Coronary artery (tissue), 2 donors: Measurements from ENCODE around the gene PLIN5.
A peak's percentile ranks its signal among the peaks of the same experiment; 100 is the strongest.

Experiments used
- DNase-seq: peaks from one replicate; pipeline ENCODE4 v3.0.0-alpha.2; 2017; ENCODE audit warnings: low spot score
- H3K27ac ChIP-seq, 2 donors: fragments of 200-600 bp; sonication (generic); one replicate each; pipeline ENCODE4 v1.5.1; 2016 to 2019
- H3K4me3 ChIP-seq: fragments of 200-600 bp; sonication (generic); 2 replicates; pipeline ENCODE4 v1.5.1; 2016; ENCODE audit warnings: mild to moderate bottlenecking, moderate library complexity
- CTCF ChIP-seq: fragments of 200-600 bp; sonication (generic); IDR thresholded peaks from one replicate; pipeline ENCODE4 v1.5.1; 2019; ENCODE audit warnings: antibody characterized with exemption

The PLIN5 gene

GRCh38 chr19:4580021-4580901, 45.2 kb upstream of the PLIN5 start:
- no peak for DNase-seq
- peak overlapping the region in 1 of 2 donors; percentile 35 for H3K27ac ChIP-seq
- peak overlapping the region; percentile 59 for H3K4me3 ChIP-seq
- no peak for TF ChIP-seq CTCF

- DNase-seq, result no peak
- TF ChIP-seq CTCF, result no peak
- H3K27ac ChIP-seq, result no peak overlapping the region
- H3K4me3 ChIP-seq, result no peak overlapping the region
These were observed 44.4 kb upstream of the PLIN5 start for GRCh38 chr19:4579389-4579788.

GRCh38 chr19:4578552-4579248, 43.7 kb upstream of the PLIN5 start:
- H3K4me3 ChIP-seq, result no peak overlapping the region
- no peak for DNase-seq
- no peak overlapping the region for H3K27ac ChIP-seq
- TF ChIP-seq CTCF, result no peak

GRCh38 chr19:4577020-4577782, 42.2 kb upstream of the PLIN5 start:
- H3K4me3 ChIP-seq, result no peak overlapping the region
- no peak for TF ChIP-seq CTCF
- no peak for DNase-seq
- no peak overlapping the region for H3K27ac ChIP-seq

GRCh38 chr19:4576016-4576933, 41.3 kb upstream of the PLIN5 start:
- peak; percentile 20 for TF ChIP-seq CTCF
- peak overlapping the region in 1 of 2 donors; percentile 70 for H3K27ac ChIP-seq
- H3K4me3 ChIP-seq, result no peak overlapping the region
- no peak for DNase-seq
